Stimulated activated naive CD8-positive, alpha-beta T cell treated with anti-CD3 and anti-CD28 coated beads, Interleukin-15, Interleukin-2, amounts not matched to agents 100 ng/mL and 50 ng/mL, for 24 hours (primary cell): ENCODE data around the gene SUPT3H.

ENCODE experiments used
- H3K27ac Mint-ChIP-seq: one replicate; pipeline ENCODE4 v1.8.0; 2021; ENCODE audit warnings: mild to moderate bottlenecking, mixed read lengths
- H3K27me3 Mint-ChIP-seq: one replicate; pipeline ENCODE4 v1.8.0; 2021; ENCODE audit warnings: mixed read lengths
- H3K36me3 Mint-ChIP-seq: one replicate; pipeline ENCODE4 v1.8.0; 2021; ENCODE audit warnings: low read depth, mixed read lengths
- H3K4me1 Mint-ChIP-seq: one replicate; pipeline ENCODE4 v1.8.0; 2021; ENCODE audit warnings: low read depth, mixed read lengths
- H3K4me3 Mint-ChIP-seq: one replicate; pipeline ENCODE4 v1.8.0; 2021; ENCODE audit warnings: mild to moderate bottlenecking, mixed read lengths
- H3K9me3 Mint-ChIP-seq: one replicate; pipeline ENCODE4 v1.8.0; 2021; ENCODE audit warnings: mixed read lengths

Gene SUPT3H

DNA sequence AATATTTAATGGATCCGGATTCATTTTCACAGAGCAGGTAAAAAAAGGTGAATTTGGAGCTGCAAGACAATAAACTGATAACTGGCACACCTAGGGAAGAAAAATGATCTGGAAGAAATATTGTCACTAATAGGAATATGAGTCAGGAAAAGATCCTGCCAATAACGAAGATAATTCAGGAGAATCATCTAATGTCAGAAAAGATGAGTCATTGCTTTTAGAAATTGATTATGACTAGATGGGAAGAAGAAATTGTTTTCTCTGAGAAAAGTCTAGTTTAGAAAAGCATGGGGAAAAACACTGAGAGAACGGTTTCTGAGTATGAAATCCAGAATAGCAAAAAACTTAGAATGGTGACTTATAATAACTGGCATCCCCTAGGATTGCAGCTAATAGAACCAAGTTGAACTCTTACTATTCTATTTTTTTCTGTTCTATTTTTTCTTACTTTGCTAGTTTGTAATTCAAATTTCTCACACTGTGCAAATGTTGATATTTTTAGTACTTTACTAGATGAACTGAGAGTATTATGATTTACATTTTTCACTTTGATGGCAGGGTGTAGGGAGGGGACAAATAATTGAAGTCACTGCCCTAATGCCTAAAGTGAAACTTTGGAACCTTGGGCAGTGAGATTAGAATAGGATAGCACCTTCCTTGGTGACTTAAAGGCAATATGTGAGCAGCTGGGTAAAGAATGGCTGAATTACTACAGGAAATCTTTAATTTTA, 38.2 kb upstream of the SUPT3H start:
- no peak overlapping the region for H3K4me3 Mint-ChIP-seq
- peak overlapping the region; percentile 33 for H3K27ac Mint-ChIP-seq
- peaks cover 50% of the 10 kb centered on the region for H3K4me1 Mint-ChIP-seq
- peaks cover 4% of the 10 kb centered on the region for H3K36me3 Mint-ChIP-seq
- H3K27me3 Mint-ChIP-seq = peaks cover 21% of the 10 kb centered on the region
- H3K9me3 Mint-ChIP-seq = no peaks in the 10 kb centered on the region

DNA sequence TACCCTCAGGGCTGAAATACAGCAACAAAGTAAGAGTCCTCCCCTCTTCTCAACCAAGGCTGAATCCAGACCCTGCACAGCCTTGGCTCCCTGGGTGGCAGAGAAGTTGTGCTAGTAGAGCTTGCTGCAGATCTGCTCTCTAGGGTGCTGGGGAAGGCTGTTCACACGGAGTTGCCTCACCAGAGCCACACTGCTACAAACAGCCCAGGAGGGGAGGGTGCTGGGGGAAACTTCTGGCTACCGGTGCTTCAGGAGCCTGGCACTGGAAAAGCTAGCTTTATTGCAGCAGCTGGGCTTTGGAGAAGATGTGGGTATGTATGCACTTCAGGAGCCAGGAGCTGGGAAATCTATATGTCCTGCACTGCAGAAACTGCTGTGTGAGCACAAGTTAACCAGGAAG, 37.6 kb upstream of the SUPT3H start:
- Mint-ChIP-seq H3K9me3 (no peaks in the 10 kb centered on the region), H3K27me3 (peaks cover 16% of the 10 kb centered on the region), H3K27ac (no peak overlapping the region), H3K36me3 (no peaks in the 10 kb centered on the region), H3K4me3 (no peak overlapping the region), H3K4me1 (peaks cover 44% of the 10 kb centered on the region)

DNA sequence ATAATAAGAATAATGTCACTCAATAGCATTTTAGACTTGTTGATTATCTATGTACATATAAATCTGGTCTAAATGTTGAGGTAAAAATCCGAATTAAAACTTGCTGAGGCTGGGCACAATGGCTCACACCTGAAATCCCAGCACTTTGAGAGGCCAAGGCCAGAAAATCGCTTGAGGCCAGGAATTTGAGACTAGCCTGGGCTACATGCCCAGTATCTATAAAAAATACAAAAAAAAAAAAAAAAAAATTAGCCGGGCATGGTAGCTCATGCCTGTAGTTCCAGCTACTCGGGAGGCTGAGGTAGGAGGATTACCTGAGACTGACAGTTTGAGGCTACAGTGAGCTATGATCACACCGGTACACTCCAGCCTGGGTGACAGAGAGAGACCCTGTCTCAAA, 34.2 kb upstream of the SUPT3H start:
- no peak overlapping the region for H3K27ac Mint-ChIP-seq
- no peaks in the 10 kb centered on the region for H3K9me3 Mint-ChIP-seq

DNA sequence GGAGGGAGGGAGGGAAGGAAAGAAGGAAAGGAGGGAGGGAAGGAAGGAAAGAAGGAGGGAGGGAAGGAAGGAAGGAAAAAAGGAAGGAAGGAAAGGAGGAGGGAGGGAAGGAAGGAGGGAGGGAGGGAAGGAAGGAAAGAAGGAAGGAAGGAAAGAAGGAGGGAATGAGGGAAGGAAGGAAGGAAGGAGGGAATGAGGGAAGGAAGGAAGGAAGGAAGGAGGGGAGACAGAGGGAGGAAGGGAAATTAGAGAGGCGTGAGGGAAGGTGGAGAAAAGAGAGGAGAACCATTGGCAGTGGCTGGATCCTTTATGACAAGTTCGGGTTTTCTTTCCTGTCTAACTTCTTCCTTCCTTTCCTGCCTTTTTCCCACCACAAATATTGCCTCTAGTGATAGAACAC, 22.3 kb upstream of the SUPT3H start:
- Mint-ChIP-seq H3K4me1 (peaks cover 12% of the 10 kb centered on the region), H3K9me3 (no peaks in the 10 kb centered on the region), H3K4me3 (no peak overlapping the region), H3K27me3 (peaks cover 10% of the 10 kb centered on the region), H3K27ac (no peak overlapping the region), H3K36me3 (no peaks in the 10 kb centered on the region)

More for the DNA sequence above, 34.2 kb upstream of the SUPT3H start:
- H3K4me1 Mint-ChIP-seq = peaks cover 21% of the 10 kb centered on the region
- no peak overlapping the region for H3K4me3 Mint-ChIP-seq
- peaks cover 4% of the 10 kb centered on the region for H3K27me3 Mint-ChIP-seq
- H3K36me3 Mint-ChIP-seq = no peaks in the 10 kb centered on the region

DNA sequence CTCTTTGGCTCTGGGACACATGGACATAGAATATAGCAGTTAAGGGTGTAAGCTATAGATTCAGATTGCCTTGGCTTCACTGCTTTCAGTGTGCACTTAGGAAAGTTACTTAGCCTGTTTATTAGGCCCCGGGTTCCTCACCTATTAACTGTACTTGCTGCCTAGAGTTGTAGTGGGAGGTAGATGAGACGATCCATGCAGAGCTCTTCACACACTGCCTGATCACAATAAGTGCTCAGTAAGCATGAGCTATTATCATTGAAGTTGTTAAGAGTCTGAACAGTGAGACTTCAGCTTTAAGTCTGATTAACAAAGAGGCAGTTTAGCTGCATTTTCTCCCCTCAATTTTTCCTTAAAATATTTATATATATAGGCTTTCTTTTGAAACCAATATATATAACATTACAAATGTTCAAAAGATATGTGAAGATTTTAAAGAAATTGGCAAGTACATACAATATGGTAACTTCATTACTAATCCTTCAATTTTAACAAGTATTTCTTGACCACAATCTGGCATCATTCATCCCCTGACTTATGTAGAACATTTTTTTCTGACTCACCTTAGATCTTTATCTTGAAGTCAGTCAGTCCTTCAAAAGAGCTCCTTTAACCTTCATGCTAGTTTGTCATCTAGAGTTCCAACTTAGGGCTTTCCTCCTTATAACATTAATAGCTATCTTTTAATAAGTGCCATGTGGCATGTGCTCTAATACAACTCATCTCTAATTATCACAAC, 20.5 kb upstream of the SUPT3H start:
- peaks cover 10% of the 10 kb centered on the region for H3K27me3 Mint-ChIP-seq
- H3K4me3 Mint-ChIP-seq = no peak overlapping the region
- H3K27ac Mint-ChIP-seq = no peak overlapping the region
- peaks cover 16% of the 10 kb centered on the region for H3K4me1 Mint-ChIP-seq
- H3K36me3 Mint-ChIP-seq = peaks cover 3% of the 10 kb centered on the region
- peaks cover 6% of the 10 kb centered on the region for H3K9me3 Mint-ChIP-seq

DNA sequence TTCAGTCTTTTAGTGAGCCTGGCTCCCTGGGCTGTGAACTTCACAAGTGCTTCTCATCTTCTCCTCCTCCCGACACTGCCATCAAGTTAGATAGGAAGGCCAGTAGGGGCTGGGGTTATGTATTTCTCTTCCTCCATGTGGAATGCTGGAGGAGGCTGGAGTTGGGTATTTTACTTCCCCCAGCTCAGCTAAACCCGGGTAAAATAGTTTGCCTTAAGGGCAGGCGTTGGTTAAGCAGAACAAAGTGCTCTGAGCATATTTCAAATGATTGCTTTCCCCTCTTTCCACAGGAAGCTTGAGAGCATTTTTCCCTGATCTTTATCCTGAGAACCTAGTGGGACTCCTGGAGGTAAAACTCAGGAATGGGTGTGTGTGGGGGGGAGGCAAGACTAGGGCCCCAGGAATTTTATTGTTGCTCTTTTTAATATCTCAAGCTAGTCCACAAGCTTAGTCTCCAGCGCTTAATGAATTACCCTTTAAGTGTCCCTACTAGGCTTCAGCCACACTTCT, 16.9 kb upstream of the SUPT3H start:
- peaks cover 24% of the 10 kb centered on the region for H3K9me3 Mint-ChIP-seq
- H3K27ac Mint-ChIP-seq = no peak overlapping the region
- peaks cover 19% of the 10 kb centered on the region for H3K36me3 Mint-ChIP-seq
- H3K27me3 Mint-ChIP-seq = no peaks in the 10 kb centered on the region
- H3K4me3 Mint-ChIP-seq = no peak overlapping the region
- peaks cover 20% of the 10 kb centered on the region for H3K4me1 Mint-ChIP-seq

DNA sequence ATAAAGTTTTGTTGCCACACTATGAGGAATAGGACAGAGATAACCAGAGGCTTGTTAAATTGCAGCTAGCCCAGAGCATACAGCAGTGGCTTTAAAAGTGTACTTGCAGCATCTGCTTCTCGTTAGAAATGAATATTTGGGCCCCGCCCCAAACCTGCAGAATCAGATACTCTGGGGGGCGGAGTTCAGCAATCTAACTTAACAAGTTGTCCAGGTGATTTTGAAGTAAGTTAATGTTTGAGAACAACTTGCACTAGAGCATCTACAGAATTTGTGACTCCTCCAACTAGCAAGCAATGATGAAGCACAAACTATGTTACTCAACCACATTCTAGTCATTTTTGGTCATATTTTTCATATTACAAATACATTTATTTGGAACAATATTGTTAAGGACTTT, 10.6 kb upstream of the SUPT3H start:
- Mint-ChIP-seq H3K4me1 (peaks cover 4% of the 10 kb centered on the region), H3K27me3 (no peaks in the 10 kb centered on the region), H3K36me3 (peaks cover 15% of the 10 kb centered on the region), H3K9me3 (peaks cover 19% of the 10 kb centered on the region), H3K4me3 (no peak overlapping the region), H3K27ac (no peak overlapping the region)

DNA sequence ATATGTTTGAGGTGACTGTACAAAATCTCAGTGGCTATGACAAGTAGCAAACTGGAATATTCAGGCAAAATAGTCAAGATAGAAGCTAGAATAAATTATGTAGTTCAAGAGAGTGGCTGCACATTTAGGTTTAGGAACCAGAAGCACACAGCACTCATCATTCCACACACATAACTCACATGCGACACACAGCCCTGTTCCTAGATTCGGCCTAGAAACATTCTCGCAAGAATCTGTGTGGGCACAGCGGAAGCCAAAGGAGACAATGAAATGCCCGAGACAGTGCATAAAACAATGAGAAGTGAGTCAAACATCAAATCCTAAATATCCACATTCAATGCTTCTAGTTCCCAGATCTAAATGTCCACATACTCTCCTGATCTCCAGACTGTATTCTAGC, 9.5 kb upstream of the SUPT3H start:
- no peaks in the 10 kb centered on the region for H3K27me3 Mint-ChIP-seq
- H3K27ac Mint-ChIP-seq = no peak overlapping the region
- peaks cover 4% of the 10 kb centered on the region for H3K4me1 Mint-ChIP-seq
- peaks cover 12% of the 10 kb centered on the region for H3K9me3 Mint-ChIP-seq
- peaks cover 7% of the 10 kb centered on the region for H3K36me3 Mint-ChIP-seq
- H3K4me3 Mint-ChIP-seq = no peak overlapping the region

DNA sequence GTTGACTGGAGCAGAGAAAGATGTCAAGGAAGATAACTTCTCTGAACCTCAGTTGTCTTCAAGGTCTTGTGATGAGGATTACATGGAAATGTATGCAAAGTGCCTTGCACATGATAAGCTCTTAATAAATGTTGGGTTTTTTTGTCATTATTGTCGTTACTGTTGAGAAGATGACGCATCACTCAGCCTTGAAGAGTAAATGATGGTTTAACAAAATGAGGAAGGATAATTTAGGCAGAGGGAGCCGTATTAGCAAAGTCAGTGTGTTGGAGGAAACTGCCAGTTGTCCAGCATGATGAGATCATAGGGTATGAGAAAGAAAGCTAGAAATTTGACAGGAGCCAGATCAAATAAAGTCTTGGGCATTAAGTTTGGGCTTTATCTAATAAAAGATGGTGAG, 8.8 kb upstream of the SUPT3H start:
- Mint-ChIP-seq H3K27ac (no peak overlapping the region), H3K4me3 (no peak overlapping the region), H3K4me1 (peaks cover 4% of the 10 kb centered on the region), H3K27me3 (no peaks in the 10 kb centered on the region), H3K9me3 (peaks cover 9% of the 10 kb centered on the region), H3K36me3 (peaks cover 6% of the 10 kb centered on the region)

DNA sequence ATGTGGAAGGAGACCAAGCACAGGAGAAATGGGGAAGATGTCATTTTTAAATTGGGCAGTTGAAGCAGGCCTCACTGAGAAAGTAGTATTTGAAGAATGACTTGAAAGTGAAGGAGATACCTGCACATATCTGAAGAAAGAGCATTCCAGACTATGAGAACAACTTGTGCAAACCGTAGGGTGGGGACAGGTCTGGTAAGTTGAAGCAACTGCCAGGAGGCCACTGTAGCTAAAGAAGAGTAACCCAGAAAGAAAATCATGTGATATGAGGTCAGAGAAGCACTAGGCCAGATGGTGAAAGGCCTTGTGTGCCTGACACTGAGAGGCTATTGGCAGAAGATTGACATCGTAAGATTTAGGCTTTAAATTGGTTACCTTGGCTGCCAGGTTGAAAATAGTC, 4.7 kb upstream of the SUPT3H start:
- no peaks in the 10 kb centered on the region for H3K9me3 Mint-ChIP-seq
- no peaks in the 10 kb centered on the region for H3K36me3 Mint-ChIP-seq
- no peaks in the 10 kb centered on the region for H3K27me3 Mint-ChIP-seq
- peaks cover 11% of the 10 kb centered on the region for H3K4me1 Mint-ChIP-seq
- no peak overlapping the region for H3K27ac Mint-ChIP-seq
- H3K4me3 Mint-ChIP-seq = no peak overlapping the region

DNA sequence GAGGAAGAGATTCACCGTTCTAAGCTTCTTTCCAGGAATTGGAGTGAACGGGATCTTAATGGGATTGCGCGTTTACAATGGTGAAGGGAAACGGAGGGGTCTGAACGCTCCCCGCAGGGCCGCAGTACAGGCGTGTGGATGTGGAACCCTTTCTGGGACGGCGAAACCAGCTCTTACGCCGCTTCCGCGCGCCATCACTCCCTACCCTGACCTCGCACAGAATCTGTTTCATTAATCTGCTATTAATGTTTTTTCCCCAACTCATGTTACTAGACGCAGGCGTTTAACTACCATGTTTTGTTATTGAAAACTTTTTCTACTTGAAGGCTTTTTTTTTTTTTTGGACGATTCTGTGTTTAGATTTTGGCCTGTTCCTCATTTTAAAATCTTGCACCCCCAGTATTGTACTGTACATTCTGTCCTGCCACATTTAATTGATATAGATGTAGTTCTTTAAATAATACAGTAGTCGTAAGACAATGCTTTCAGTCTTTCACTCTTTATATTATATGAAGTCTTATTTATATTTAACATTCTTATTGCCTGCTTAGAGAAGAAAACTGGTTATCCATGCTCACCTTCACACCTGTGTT, 696 bp upstream of the SUPT3H start:
- H3K4me3 Mint-ChIP-seq = peak overlapping the region; percentile 95
- H3K36me3 Mint-ChIP-seq = no peaks in the 10 kb centered on the region
- no peaks in the 10 kb centered on the region for H3K27me3 Mint-ChIP-seq
- H3K4me1 Mint-ChIP-seq = peaks cover 28% of the 10 kb centered on the region
- H3K27ac Mint-ChIP-seq = peak overlapping the region; percentile 99
- H3K9me3 Mint-ChIP-seq = no peaks in the 10 kb centered on the region

DNA sequence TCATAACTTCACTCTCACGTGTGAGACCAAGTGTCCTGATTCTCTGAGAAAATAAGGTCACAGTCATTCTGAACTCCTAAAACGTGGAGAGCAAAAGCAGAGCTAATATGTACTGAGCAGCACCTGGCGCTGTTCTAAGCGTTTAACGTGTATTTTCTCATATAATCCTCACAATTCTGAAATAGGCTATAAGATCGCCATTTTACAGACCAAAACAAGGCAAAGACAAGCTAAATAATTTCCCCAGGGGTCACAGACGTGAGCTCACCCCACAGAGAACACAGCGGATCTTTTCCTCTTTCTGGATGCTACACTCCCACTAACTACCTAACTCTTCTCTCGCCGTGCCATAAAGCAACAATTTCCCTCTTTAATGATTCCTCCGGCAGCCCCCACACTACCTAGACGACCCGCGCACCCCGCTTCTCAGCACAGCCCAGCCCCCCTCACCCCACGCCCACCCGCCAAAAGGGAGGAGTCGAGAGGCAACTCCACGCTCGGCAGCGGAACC, 636 bp downstream of the SUPT3H start:
- Mint-ChIP-seq H3K27me3 (no peaks in the 10 kb centered on the region), H3K4me1 (peaks cover 38% of the 10 kb centered on the region), H3K36me3 (no peaks in the 10 kb centered on the region), H3K9me3 (no peaks in the 10 kb centered on the region), H3K27ac (peak overlapping the region; percentile 99), H3K4me3 (peak overlapping the region; percentile 95)

DNA sequence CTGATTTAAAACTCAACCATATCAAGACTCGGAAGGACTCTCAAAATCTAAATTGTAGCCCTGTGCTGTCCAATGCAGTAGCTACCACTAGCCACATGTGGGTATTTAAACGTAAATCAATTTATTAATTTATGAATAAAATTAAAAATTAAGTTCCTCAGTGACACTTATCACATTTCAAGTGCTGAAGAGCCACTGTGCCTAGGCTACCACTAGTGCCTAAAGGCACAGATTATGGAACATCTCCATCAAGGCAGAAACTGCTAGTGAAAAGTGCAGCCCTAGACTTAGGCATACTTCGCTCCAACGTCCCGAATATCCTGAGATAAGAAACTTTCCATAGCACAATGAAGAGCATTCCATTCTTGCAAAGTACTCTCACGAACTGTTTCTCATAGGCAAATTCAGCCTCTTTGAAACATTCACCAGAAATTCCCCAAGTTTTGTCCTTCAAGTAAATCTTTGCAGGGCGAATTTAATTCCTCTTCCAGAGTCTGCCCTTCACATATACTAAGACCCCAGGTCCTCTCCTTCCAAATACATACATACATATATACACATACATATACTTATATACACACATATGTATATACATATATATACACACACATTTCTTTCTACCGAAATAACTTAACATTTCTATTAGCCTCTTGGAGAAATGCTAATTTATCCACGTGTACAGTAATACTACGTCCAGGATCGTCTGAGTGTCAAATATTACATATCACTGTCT, 1.3 kb downstream of the SUPT3H start:
- no peaks in the 10 kb centered on the region for H3K27me3 Mint-ChIP-seq
- no peaks in the 10 kb centered on the region for H3K36me3 Mint-ChIP-seq
- H3K4me1 Mint-ChIP-seq = peaks cover 45% of the 10 kb centered on the region
- no peaks in the 10 kb centered on the region for H3K9me3 Mint-ChIP-seq
- peak overlapping the region; percentile 99 for H3K27ac Mint-ChIP-seq
- H3K4me3 Mint-ChIP-seq = peak overlapping the region; percentile 95

DNA sequence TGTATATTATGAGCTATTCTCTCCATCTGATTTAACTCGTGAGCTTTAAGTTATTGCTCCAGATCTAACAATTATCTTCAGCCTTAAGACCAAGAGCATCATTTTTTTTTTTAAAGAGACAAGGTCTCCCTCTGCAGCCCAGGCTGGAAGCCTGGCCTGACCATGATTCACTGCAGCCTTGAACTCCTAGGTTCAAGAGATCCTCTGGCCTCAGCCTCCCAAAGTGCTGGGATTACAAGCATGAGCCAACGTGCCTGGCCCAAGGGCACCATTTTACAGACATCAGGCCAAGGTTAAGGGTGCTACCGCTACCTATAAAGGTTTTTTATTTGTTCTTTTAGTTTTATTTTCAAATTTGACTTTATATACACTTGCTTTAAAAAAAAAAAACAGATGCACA, 2.3 kb downstream of the SUPT3H start:
- peak overlapping the region; percentile 56 for H3K27ac Mint-ChIP-seq
- H3K4me3 Mint-ChIP-seq = peak overlapping the region; percentile 18
- H3K4me1 Mint-ChIP-seq = peaks cover 46% of the 10 kb centered on the region
- H3K9me3 Mint-ChIP-seq = no peaks in the 10 kb centered on the region
- H3K36me3 Mint-ChIP-seq = no peaks in the 10 kb centered on the region
- H3K27me3 Mint-ChIP-seq = no peaks in the 10 kb centered on the region
